Adrenal gland (tissue), 12 donors: ENCODE data around the gene CD2. TPM values are rescaled to one million over a fixed set of nuclear protein-coding genes. Genes with fewer than 3 reads are reported as not detected.

ENCODE experiments used
- DNase-seq, 7 donors: peaks; one replicate each; pipeline ENCODE4 v3.0.0-alpha.2; 2019 to 2020
- H3K27ac ChIP-seq, 5 donors: fragments of 200-600 bp; sonication (generic) in 4 of 5; 1 replicate in 3 of 5; 2 replicates in 2 of 5; pipeline versions ENCODE4 v1.5.1 to v1.8.0; 2016 to 2020; ENCODE audit warnings: mild to moderate bottlenecking in 1 of 5
- H3K27me3 ChIP-seq: fragments of 200-600 bp; 2 replicates; pipeline ENCODE4 v1.8.0; 2021
- H3K36me3 ChIP-seq, 2 donors: fragments of 200-600 bp; replicated peaks in 1 of 2; 1 replicate in 1 of 2; 2 replicates in 1 of 2; pipeline versions ENCODE4 v1.5.1 to v1.8.0; 2018 to 2022
- H3K4me1 ChIP-seq, 2 donors: fragments of 200-600 bp; replicated peaks in 1 of 2; 1 replicate in 1 of 2; 2 replicates in 1 of 2; pipeline versions ENCODE4 v1.5.1 to v1.8.0; 2018 to 2021
- H3K4me3 ChIP-seq, 4 donors: fragments of 200-600 bp; sonication (generic) in 3 of 4; one replicate each; pipeline ENCODE4 v1.5.1; 2016 to 2018
- H3K9me3 ChIP-seq, 3 donors: fragments of 200-600 bp; sonication (generic) in 1 of 3; replicated peaks in 1 of 3; 1 replicate in 2 of 3; 2 replicates in 1 of 3; pipeline versions ENCODE4 v1.5.1 to v1.8.0; 2016 to 2021
- POLR2A ChIP-seq, 2 donors: fragments of 450-650 bp; IDR thresholded peaks; one replicate each; pipeline ENCODE4 v1.6.1; 2017; ENCODE audit warnings: antibody characterized with exemption in 2 of 2, mild to moderate bottlenecking in 2 of 2, moderate library complexity in 1 of 2
- WGBS, 4 donors: extraction: QIAGEN DNeasy Blood & Tissue Kit in 2 of 4; methylation state at CpG; one replicate each; pipeline versions ENCODE4 v1.1.5 to v1.1.7; 2013 to 2017; 5-methylcytosine and 5-hydroxymethylcytosine counted together
- intact Hi-C, 2 donors: fragments of 100-400 bp; cut with DNase I; formaldehyde crosslinking; loops; one replicate each; pipeline versions ENCODE4 v1.14.1 to v1.15.0; 2022 to 2023
- polyA plus RNA-seq, 3 donors: library from polyadenylated mRNA; stranded (reverse); fragments of 200-250 nt in 2 of 3; fragments of 350-450 nt in 1 of 3; fragmentation: Illumina TruSeq in 1 of 3; extraction: RNeasy Lipid Tissue Mini Kit (QIAGEN cat#74804) in 1 of 3; gene quantifications; one replicate each; pipeline ENCODE4 v1.2.3, GENCODE V29; 2013 to 2014
- total RNA-seq, 9 donors: library from RNA; depleted of rRNA in 4 of 9; stranded (reverse); fragments of >200 nt in 4 of 9; fragments of 120-200 nt in 1 of 9; fragmentation: NEBNext Ultra II Directional in 1 of 9; extraction: Animal tissue kit (Norgen Biotek cat#: 25700) in 1 of 9; gene quantifications; one replicate each; pipeline versions ENCODE4 v1.1.0 to v1.2.4, GENCODE V29; 2013 to 2023
- TF ChIP-seq, protein P1 (sequence below), 6 experiments: fragments of 450-650 bp in 4 of 6; fragments of 200-600 bp in 2 of 6; sonication (generic) in 1 of 6; IDR thresholded peaks; 1 replicate in 5 of 6; 2 replicates in 1 of 6; pipeline versions ENCODE4 v1.5.1 to v1.8.0; 2016 to 2021; ENCODE audit warnings: antibody characterized with exemption in 6 of 6, mild to moderate bottlenecking in 2 of 6, moderate library complexity in 1 of 6
- donor health status: healthy with polysubstance abuse.
- donor health status: Bipolar disorder and iron deficiency.
- donor health status: DM: yes; HTN: yes; CAD: no.
- donor health status: DM: no; HTN: no; CAD: no.
- donor health status: DM: no; HTN: no; CAD: no.
- donor health status: DM: yes; HTN: yes; CAD: no.

CD2 gene
- total and polyA plus RNA-seq, 12 donors, result 0.18 to 6.7 (median 1.3) TPM

DNA sequence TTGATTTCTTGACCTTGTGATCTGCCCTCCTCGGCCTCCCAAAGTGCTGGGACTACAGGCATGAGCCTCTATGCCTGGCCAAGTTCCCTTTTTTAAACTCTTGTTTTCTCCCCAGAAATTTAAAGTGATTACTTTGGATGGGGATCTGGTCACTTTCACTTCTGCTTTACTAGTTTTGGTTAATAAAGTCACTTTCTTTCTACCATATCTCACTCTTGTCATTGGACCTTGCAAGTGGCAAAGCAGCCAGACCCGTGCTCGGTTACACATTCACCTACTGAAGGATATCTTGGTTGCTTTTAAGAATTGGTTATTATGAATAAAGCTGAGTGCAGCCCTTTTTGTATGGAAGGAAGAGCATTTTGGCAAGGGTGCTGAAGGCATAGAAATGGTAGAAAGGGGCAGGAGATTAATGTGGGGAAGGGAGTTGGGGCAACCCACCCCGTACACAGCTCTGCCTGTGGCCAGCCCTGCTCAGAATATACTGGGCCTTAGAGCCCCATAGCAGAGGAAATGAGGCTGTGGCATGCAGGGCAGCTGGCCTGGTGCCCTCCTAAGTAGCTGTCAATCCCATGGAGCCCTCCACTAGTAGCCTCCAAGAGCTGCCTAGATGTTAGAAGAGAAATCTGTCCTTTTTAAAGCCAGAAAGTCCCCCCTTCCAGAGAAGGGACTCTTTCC lies 40.7 kb downstream of the CD2 start:
- no peaks in the 10 kb centered on the region for H3K9me3 ChIP-seq
- no peak overlapping the region for H3K27ac ChIP-seq
- peak in 1 of 7 donors; percentile 19 for DNase-seq
- H3K36me3 ChIP-seq, result no peaks in the 10 kb centered on the region
- TF ChIP-seq, protein P1, sequence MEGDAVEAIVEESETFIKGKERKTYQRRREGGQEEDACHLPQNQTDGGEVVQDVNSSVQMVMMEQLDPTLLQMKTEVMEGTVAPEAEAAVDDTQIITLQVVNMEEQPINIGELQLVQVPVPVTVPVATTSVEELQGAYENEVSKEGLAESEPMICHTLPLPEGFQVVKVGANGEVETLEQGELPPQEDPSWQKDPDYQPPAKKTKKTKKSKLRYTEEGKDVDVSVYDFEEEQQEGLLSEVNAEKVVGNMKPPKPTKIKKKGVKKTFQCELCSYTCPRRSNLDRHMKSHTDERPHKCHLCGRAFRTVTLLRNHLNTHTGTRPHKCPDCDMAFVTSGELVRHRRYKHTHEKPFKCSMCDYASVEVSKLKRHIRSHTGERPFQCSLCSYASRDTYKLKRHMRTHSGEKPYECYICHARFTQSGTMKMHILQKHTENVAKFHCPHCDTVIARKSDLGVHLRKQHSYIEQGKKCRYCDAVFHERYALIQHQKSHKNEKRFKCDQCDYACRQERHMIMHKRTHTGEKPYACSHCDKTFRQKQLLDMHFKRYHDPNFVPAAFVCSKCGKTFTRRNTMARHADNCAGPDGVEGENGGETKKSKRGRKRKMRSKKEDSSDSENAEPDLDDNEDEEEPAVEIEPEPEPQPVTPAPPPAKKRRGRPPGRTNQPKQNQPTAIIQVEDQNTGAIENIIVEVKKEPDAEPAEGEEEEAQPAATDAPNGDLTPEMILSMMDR (IDR thresholded peaks at IDR 0.05), result no peak
- TF ChIP-seq POLR2A (IDR thresholded peaks at IDR 0.05), result no peak
- no peaks in the 10 kb centered on the region for H3K27me3 ChIP-seq
- intact Hi-C loops, result no loop called here
- 70 to 84% (median 75%) methylated on average over 4 of the region's 4 CpGs for WGBS, 4 donors
- no peaks in the 10 kb centered on the region for H3K4me1 ChIP-seq
- H3K4me3 ChIP-seq, result no peak overlapping the region

DNA sequence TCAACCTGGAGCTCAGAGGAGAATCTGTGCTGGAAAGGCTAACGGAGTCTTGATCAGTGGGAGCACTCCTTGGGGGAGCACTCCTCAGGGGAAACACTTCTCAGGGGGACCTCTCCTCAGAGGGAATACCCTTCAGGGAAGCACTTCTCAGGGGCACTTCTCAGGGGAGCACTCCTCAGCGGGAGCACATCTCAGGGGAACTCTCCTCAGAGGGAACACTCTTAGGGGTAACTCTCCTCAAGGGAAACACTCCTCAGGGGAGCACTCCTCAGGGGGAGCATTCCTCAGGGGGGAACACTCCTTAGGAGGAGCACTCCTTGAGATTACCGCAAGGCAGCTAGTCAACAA lies 41.2 kb downstream of the CD2 start:
- WGBS, 4 donors, result 96 to 100% (median 98%) methylated on average over 2 to 3 of the region's 3 CpGs
- TF ChIP-seq POLR2A (IDR thresholded peaks at IDR 0.05), result no peak
- TF ChIP-seq, protein P1 (IDR thresholded peaks at IDR 0.05), result no peak
- intact Hi-C loops, result no loop called here
- Histone ChIP-seq H3K4me1 (no peaks in the 10 kb centered on the region), H3K9me3 (no peaks in the 10 kb centered on the region), H3K27me3 (no peaks in the 10 kb centered on the region), H3K36me3 (no peaks in the 10 kb centered on the region), H3K4me3 (no peak overlapping the region), H3K27ac (no peak overlapping the region)
- no peak for DNase-seq

DNA sequence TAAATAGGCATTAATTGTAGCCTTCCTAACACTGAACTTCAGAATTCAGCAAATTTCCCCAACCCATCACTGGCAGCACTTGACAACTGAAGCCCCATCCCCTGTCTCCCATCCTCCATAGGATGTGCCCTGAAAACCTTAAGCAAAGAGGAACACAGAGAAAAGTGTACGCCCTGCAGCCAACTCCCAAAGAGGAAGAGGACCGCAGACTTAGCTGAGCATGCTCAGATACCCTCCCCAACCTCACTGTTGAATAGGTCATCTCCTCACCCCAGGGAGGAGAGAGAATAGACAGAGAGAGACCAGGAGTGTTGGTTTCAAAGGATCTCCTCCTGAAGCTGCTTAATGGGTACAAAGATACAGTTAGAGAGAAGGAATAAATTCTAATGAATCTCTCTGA lies 50.5 kb downstream of the CD2 start:
- no peak for TF ChIP-seq POLR2A (IDR thresholded peaks at IDR 0.05)
- TF ChIP-seq, protein P1 (IDR thresholded peaks at IDR 0.05), result no peak
- intact Hi-C loops, result no loop called here
- Histone ChIP-seq H3K9me3 (no peaks in the 10 kb centered on the region), H3K4me1 (no peaks in the 10 kb centered on the region), H3K4me3 (no peak overlapping the region), H3K27ac (no peak overlapping the region), H3K27me3 (no peaks in the 10 kb centered on the region), H3K36me3 (no peaks in the 10 kb centered on the region)
- 70 to 84% (median 75%) methylated on average over 2 of the region's 2 CpGs for WGBS, 4 donors
- no peak for DNase-seq

DNA sequence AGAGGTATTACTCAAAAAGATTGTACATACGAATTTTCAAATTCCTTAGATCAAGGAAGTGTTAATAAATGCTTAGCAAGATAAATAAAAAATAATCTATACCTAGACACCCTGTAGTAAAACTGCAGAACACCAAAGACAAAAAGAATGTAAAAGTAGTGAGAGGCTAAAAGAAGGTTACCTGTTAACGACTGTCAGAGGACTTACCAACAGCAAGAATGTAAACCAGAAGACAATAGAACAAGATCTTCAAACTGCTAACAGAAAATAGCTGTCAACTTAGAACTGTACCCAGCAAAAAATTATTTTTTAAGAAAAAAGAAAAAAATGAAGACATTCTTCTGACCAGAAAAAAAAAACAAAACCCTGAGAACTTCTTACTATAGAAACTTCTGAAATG lies 51.2 kb downstream of the CD2 start:
- Histone ChIP-seq H3K27me3 (no peaks in the 10 kb centered on the region), H3K9me3 (no peaks in the 10 kb centered on the region), H3K27ac (no peak overlapping the region), H3K4me3 (no peak overlapping the region), H3K4me1 (no peaks in the 10 kb centered on the region), H3K36me3 (no peaks in the 10 kb centered on the region)
- DNase-seq, result no peak
- 62 to 74% (median 70%) methylated on average over 2 of the region's 2 CpGs for WGBS, 4 donors
- no peak for TF ChIP-seq POLR2A (IDR thresholded peaks at IDR 0.05)
- TF ChIP-seq, protein P1 (IDR thresholded peaks at IDR 0.05), result no peak
- intact Hi-C loops, result no loop called here
